Fibroblast of lung (primary cell): ENCODE results near the gene LRRC39. TPM values are rescaled to one million over a fixed set of nuclear protein-coding genes. Genes with fewer than 3 reads are reported as not detected.

Experiments
- DNase-seq, 2 donors: peaks; one replicate each; pipeline versions ENCODE4 v3.0.0 to v3.0.0-alpha.2; 2010; ENCODE audit warnings: low read depth in 2 of 2
- H2AFZ ChIP-seq: 2 replicates; pipeline ENCODE4 v1.5.1; 2012; ENCODE audit warnings: low read length, control low read depth, inconsistent platforms
- H3K27ac ChIP-seq: 2 replicates; pipeline ENCODE4 v1.5.1; 2011; ENCODE audit warnings: low read length, control low read depth; ENCODE audit not compliant: insufficient read depth
- H3K27me3 ChIP-seq: 2 replicates; pipeline ENCODE4 v1.5.1; 2011; ENCODE audit warnings: mild to moderate bottlenecking, low read length; ENCODE audit not compliant: control insufficient read depth, insufficient read depth
- H3K36me3 ChIP-seq: 2 replicates; pipeline ENCODE4 v1.5.1; 2011; ENCODE audit warnings: low read length; ENCODE audit not compliant: control insufficient read depth, insufficient read depth
- H3K4me1 ChIP-seq: 2 replicates; pipeline ENCODE4 v1.5.1; 2011; ENCODE audit warnings: low read length; ENCODE audit not compliant: control insufficient read depth, insufficient read depth; ENCODE audit errors: extremely low read depth
- H3K4me2 ChIP-seq: 2 replicates; pipeline ENCODE4 v1.5.1; 2011; ENCODE audit warnings: low read length, control low read depth; ENCODE audit not compliant: insufficient read depth; ENCODE audit errors: extremely low read depth
- H3K4me3 ChIP-seq, 4 experiments: fragments of 200-600 bp in 1 of 4; sonication (generic) in 1 of 4; replicated peaks in 1 of 4; 2 replicates each; pipeline ENCODE4 v1.5.1; 2011 to 2016; ENCODE audit warnings: low read length in 4 of 4, low read depth in 3 of 4, mild to moderate bottlenecking in 3 of 4, control low read depth in 2 of 4, inconsistent platforms in 1 of 4, mixed read lengths in 1 of 4; ENCODE audit not compliant: insufficient read depth in 1 of 4; ENCODE audit errors: control extremely low read depth in 1 of 4
- H3K79me2 ChIP-seq: 2 replicates; pipeline ENCODE4 v1.5.1; 2012; ENCODE audit warnings: mild to moderate bottlenecking, low read length, inconsistent platforms; ENCODE audit not compliant: control insufficient read depth, insufficient read depth
- H3K9ac ChIP-seq: 2 replicates; pipeline ENCODE4 v1.5.1; 2011; ENCODE audit warnings: mild to moderate bottlenecking, low read length, control low read depth; ENCODE audit not compliant: insufficient read depth
- H3K9me3 ChIP-seq: 2 replicates; pipeline ENCODE4 v1.5.1; 2012; ENCODE audit warnings: low read depth, low read length; ENCODE audit not compliant: control insufficient read depth, insufficient read depth
- H4K20me1 ChIP-seq: 2 replicates; pipeline ENCODE4 v1.5.1; 2011; ENCODE audit warnings: low read length; ENCODE audit not compliant: control insufficient read depth, insufficient read depth; ENCODE audit errors: extremely low read depth
- CTCF ChIP-seq, 2 donors: IDR thresholded peaks in 1 of 2; conservative IDR thresholded peaks in 1 of 2; 1 replicate in 1 of 2; 2 replicates in 1 of 2; pipeline ENCODE4 v1.5.1; 2011 to 2012; ENCODE audit warnings: low read length in 2 of 2, control low read depth in 1 of 2, inconsistent platforms in 1 of 2, low read depth in 1 of 2, mild to moderate bottlenecking in 1 of 2
- EZH2 ChIP-seq: IDR thresholded peaks from 2 replicates; pipeline ENCODE4 v1.5.1; 2012; ENCODE audit warnings: low read length, control low read depth, mild to moderate bottlenecking; ENCODE audit errors: missing control alignments
- polyA minus RNA-seq: library from RNA; depleted of rRNA, polyadenylated mRNA; stranded (reverse); fragments of >200 nt; gene quantifications from 2 replicates; pipeline ENCODE4 v1.2.3, GENCODE V29; 2011; ENCODE audit warnings: low replicate concordance
- polyA plus RNA-seq, 2 donors: library from polyadenylated mRNA; depleted of rRNA in 1 of 2; stranded (reverse) in 1 of 2; unstranded in 1 of 2; fragments of >200 nt; gene quantifications; 2 replicates each; pipeline ENCODE4 v1.2.1, GENCODE V29; 2011 to 2012; ENCODE audit warnings: missing spikeins in 1 of 2
- total RNA-seq: library from RNA; depleted of rRNA; stranded (reverse); fragments of >200 nt; gene quantifications from 2 replicates; pipeline ENCODE4 v1.2.1, GENCODE V29; 2014

The LRRC39 gene
- total RNA-seq: 0.50 and 0.51 TPM in 2 replicates
- 0.54 and 0.64 TPM in 2 replicates for polyA plus RNA-seq
- 0.21 and 0.23 TPM in 2 replicates for polyA plus RNA-seq (2012)
- not detected in 2 replicates for polyA minus RNA-seq

GRCh38 chr1:100178091-100178490, at the start of gene LRRC39:
Gene LRRC39 (minus strand): TSS chr1:100178256. CDS start chr1:100168516, 9,740 bp downstream.
- DNase-seq: no peak
- no peak within 1 kb of the TSS for H3K27ac ChIP-seq
- no peak for TF ChIP-seq EZH2
- no peak for TF ChIP-seq CTCF (conservative IDR thresholded peaks at IDR 0.05 in 1 of 2, IDR thresholded peaks at IDR 0.05 in 1 of 2; ENCODE audit: low read depth in 1 of 2, low read length in 2 of 2)

GRCh38 chr1:100222428-100222827, 44.4 kb upstream of the LRRC39 start:
- no peak overlapping the region for H3K9ac ChIP-seq
- no peaks in the 10 kb centered on the region for H3K27me3 ChIP-seq
- H3K79me2 ChIP-seq: no peaks in the 10 kb centered on the region
- H3K36me3 ChIP-seq: peaks cover 3% of the 10 kb centered on the region
- no peak overlapping the region for H3K27ac ChIP-seq
- H3K4me2 ChIP-seq: no peak overlapping the region
- TF ChIP-seq EZH2 (no peak), CTCF (conservative IDR thresholded peaks at IDR 0.05 in 1 of 2, IDR thresholded peaks at IDR 0.05 in 1 of 2; ENCODE audit: low read depth in 1 of 2, low read length in 2 of 2) (no peak)
- H3K4me3 ChIP-seq: no peak overlapping the region
- no peaks in the 10 kb centered on the region for H3K4me1 ChIP-seq
- no peaks in the 10 kb centered on the region for H3K9me3 ChIP-seq
- H4K20me1 ChIP-seq: no peaks in the 10 kb centered on the region
- no peak overlapping the region for H2AFZ ChIP-seq
- DNase-seq: no peak

More at GRCh38 chr1:100178091-100178490, at the start of gene LRRC39:
- H3K9me3 ChIP-seq: no peaks in the 10 kb centered on the region
- H3K27me3 ChIP-seq: no peaks in the 10 kb centered on the region
- H2AFZ ChIP-seq: no peak within 1 kb of the TSS
- no peaks in the 10 kb centered on the region for H3K36me3 ChIP-seq
- no peak within 1 kb of the TSS for H3K9ac ChIP-seq
- H3K79me2 ChIP-seq: no peaks in the 10 kb centered on the region
- H3K4me2 ChIP-seq: no peak within 1 kb of the TSS
- H3K4me3 ChIP-seq: no peak within 1 kb of the TSS
- H3K4me1 ChIP-seq: no peaks in the 10 kb centered on the region
- no peaks in the 10 kb centered on the region for H4K20me1 ChIP-seq

- TF ChIP-seq CTCF (conservative IDR thresholded peaks at IDR 0.05 in 1 of 2, IDR thresholded peaks at IDR 0.05 in 1 of 2; ENCODE audit: low read depth in 1 of 2, low read length in 2 of 2) (no peak), EZH2 (no peak)
- peak in 1 of 2 donors; percentile 11 for DNase-seq
- no peaks in the 10 kb centered on the region for H3K9me3 ChIP-seq
These were observed 41.8 kb upstream of the LRRC39 start for GRCh38 chr1:100219883-100220282.

More at GRCh38 chr1:100219883-100220282, 41.8 kb upstream of the LRRC39 start:
- no peak overlapping the region for H3K9ac ChIP-seq
- H3K4me3 ChIP-seq: no peak overlapping the region
- no peak overlapping the region for H3K27ac ChIP-seq
- H2AFZ ChIP-seq: no peak overlapping the region
- H4K20me1 ChIP-seq: no peaks in the 10 kb centered on the region
- H3K4me2 ChIP-seq: no peak overlapping the region
- no peaks in the 10 kb centered on the region for H3K27me3 ChIP-seq
- no peaks in the 10 kb centered on the region for H3K4me1 ChIP-seq
- no peaks in the 10 kb centered on the region for H3K79me2 ChIP-seq
- peaks cover 3% of the 10 kb centered on the region for H3K36me3 ChIP-seq
